HG03469 (cell line): ENCODE data around the gene SCEL.
"Not testable (repeated sequence)": the region's sequence is repeated elsewhere in the genome, so short reads cannot be mapped to it uniquely, and the experiment has no call there.

ENCODE experiments used
- ATAC-seq: cut with Tn5 transposase; IDR thresholded peaks from one replicate; pipeline ENCODE4 v1.9.1; 2021; ENCODE audit warnings: mild to moderate bottlenecking, moderate library complexity, moderate number of reproducible peaks; ENCODE audit not compliant: unreplicated experiment

The SCEL gene, protein sequence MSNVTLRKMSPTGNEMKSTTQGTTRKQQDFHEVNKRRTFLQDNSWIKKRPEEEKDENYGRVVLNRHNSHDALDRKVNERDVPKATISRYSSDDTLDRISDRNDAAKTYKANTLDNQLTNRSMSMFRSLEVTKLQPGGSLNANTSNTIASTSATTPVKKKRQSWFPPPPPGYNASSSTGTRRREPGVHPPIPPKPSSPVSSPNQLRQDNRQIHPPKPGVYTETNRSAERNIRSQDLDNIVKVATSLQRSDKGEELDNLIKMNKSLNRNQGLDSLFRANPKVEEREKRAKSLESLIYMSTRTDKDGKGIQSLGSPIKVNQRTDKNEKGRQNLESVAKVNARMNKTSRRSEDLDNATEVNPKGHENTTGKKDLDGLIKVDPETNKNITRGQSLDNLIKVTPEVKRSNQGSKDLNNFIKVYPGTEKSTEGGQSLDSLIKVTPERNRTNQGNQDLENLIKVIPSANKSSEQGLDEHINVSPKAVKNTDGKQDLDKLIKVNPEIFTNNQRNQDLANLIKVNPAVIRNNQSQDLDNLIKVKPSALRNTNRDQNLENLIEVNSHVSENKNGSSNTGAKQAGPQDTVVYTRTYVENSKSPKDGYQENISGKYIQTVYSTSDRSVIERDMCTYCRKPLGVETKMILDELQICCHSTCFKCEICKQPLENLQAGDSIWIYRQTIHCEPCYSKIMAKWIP

DNA sequence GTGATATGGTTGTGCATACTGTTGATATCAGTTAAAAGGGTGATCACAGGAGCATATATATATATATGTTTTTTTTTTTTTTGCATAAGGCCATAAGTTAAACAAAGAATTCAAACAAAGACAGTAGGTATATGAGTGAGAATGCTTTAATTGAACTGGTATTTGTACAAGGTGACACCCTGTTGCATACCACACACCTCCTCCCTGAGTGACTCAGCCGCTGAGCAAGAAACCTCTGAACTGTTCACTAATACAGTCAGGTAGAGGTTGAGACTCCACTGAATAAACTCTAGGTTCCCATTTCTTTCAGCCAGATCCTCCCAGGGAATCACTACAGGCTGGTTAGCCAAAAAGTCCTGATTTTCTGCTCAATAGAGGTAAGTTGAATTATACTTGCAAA is at the start of gene SCEL:
SCEL (plus strand) TSS at position 259 of the 400 bp plus-strand sequence. CDS start 20,170 bp downstream, outside the sequence.
- no peak for ATAC-seq

DNA sequence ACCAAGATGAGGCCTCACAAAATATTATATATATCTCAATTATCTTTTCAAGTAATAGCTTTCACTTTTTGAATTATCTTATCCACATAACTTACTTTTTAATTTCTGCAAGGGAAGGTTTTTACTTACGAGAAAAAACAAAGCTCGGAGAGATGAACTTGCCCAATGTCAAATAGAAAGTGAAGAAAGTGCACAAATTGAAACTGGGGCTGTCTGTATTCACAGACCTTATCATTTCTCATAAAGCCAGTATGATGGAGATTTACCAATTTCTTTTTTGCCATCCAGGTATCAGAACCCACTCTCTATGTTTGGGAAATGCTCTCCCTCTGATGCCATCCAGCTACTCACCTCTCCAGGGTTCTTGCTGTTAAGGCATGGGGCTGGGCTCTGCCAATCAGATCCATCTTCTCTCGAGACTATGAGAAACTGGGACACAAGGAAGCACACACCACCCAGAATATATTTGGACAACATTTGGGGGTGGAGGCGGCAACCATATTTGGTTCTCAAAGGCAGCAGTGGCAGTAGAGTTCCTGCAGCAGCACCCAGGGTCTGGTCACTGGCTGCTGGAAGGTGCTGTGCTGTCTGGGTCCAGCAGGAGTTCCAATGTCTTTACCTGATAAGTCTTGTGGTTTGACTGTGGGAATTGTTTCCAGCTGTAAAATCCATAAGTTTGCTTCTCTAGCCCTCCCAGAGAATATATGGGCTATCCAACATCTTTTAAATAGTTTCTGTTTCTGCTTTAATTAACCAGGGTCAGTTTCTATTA is 45.8 kb upstream of the SCEL start:
- ATAC-seq: no peak

DNA sequence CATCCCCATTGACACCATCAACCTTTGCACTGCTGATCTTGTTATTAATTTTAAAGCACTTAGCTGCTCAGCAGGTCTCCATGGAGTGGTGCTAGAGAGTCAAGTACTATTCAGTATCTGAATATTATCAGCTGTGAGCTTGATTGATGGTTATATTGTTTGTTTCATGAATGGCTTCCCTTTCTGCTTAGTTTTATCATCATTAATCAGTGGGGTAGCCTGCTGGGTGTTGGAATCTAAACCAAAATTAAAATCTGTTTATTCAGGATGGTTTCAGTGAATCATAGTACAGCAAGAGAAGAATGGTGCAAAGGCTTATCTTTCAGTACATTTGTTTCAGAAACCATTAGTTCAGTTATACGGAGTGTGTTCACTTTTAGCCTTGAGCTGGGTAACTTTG is 42.5 kb upstream of the SCEL start:
- ATAC-seq: no peak

DNA sequence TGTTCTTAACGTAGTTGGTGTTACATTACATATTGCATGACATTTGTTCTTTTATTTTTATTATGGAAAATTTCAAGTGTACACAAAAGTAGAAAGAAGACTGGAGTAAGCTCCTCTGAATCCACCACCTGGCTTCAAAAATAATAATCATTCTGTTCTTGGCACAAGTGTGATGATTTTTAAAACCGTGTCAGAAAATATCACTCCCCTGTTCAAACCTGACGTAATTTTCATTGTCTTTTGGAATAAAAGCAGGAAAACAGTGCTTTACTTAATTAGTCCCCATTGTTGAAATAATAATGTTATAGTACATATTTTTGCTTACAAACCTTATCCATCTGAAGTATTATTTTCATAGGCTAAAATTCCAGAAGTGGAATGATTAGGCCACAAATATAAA is 41.3 kb upstream of the SCEL start:
- no peak for ATAC-seq

DNA sequence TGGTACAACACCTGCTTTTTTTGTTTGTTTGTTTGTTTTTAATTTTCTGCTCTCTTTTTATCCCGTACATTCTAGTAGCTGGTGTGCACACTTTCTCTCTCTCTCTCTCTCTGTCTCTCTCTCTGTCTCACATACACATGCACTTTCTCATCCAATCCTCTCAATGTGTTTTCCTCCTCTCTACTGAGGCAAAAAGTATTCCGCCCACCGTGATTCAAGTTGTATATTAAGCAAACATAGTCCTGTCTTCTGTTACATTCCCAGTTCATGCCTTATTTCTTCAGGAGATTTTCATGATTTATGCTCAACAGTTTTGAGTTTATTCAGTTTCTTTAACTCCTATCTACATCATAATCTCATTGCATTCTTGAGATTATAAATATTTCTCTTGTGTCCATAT is 38.2 kb upstream of the SCEL start:
- ATAC-seq: no peak

DNA sequence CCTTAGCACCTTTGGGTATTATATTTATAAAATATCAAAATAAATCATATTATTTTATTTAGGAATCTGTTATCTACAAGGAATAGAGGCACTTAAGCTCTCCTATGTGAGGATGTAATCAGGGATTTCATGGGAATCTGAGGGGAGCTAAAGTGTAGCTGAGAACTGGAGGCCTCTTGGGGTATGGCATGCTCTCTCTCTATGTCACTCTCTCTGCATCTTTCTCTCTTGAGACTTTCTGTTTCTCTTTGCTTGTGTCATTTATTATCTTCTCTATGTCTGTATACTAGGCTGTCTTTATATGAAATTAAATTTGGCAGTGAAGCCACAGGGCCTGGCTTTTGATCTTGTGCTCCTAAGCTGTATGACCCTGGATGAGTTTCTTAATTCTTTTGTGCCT is 37.7 kb upstream of the SCEL start:
- ATAC-seq: no peak

DNA sequence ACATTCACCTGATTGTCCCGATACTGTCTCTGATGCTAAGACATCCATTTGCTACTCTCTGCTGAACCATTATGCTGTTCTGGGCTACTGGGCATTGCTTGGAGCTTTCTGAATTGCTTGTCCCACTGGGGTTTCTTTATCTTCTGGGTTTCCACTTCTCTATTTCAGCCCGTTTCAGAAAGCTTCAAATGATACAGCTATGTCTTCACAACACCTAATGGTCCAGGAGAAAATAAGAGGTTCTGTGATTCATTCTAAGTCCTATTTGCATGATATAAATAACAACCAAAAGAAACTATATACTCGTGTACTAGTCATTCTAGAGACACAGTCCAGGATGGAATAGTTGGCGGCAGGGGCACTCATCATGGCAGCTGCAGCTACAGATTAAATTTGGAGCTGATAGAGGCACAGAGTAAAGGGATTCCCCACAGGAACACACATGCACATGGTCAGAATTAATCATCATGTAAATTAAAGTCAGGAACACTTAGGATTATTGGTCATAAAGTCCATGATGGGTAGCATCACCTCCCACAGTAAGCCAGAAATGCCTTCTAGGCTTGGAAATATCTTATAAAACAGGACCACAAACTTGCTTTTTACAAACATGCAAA is 33.3 kb upstream of the SCEL start:
- peak; percentile 83 for ATAC-seq

DNA sequence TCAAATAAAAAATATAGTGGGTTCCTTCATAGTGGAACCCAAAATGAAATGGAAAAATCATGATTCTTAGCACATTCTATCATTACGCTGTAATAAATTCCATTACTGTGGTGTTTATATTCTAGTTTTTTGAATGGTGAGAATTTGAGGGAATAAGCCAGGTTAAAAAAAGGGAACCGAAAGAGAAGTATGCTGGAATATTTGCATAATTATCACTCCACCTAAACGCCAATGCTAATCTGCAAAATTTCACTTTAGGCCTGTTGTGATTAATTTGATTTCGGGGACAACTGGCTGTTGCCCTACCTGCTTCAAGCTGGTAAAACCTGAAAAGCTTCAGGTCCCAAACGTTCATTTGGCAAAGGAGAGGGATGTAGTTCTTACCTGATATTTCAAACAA is 32.1 kb upstream of the SCEL start:
- ATAC-seq: no peak

DNA sequence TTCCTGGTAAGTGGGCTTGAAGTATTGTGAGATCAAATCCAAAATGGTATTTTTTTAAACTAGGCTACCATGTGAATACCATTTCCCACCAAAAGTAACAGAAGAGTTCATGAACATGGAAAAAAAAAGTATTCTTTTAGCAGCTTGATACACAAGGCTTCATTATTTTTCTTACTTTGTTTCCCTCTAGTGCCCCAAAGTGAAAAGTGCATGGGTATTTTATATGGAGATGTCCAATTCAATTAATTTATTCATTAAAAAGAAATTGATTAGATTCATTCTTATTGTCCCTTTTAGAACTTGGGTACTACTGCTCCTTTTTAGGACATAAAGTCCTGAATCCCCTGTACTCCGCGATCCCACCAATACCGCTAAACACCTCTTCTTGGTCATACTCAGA is 28.6 kb upstream of the SCEL start:
- no peak for ATAC-seq

DNA sequence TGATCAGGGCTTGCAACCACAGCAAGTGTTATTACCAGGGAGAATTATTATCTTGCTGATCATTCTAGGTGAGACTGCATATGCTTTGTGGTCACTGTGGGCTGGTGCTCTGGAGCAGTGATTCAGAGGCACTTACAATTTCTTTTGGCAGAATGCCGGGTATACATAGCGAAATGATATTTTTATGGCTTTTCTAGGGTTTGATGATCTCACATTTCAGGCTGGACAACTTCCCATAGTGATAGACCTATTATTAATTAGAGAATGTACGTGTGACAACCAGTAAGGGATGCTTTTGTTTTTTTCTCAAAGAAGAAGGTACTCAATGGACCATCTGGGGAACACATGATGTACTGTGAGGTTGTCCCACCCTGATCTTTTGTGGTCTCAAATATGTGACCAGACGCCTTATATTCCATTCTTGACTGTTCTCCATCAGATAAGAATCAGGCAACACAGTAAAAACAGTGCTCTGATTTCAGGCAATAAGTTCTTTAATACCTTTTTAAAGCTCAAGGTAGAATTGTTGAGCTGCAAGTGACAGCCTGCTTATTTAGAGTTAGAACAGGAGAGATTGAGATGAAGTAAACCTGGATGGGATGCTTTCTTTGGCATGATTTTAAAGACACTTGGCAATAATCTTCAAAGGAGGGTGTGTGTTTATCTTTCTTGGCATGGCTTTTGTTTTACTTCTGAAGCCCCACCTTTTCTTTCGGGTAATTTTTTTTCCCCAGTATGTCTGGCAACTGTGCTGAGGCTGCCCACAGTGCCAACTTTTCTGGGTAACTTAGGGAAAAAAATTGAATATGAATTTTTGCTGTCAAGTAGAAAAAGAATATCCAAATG is 27.4 kb upstream of the SCEL start:
- ATAC-seq: no peak

DNA sequence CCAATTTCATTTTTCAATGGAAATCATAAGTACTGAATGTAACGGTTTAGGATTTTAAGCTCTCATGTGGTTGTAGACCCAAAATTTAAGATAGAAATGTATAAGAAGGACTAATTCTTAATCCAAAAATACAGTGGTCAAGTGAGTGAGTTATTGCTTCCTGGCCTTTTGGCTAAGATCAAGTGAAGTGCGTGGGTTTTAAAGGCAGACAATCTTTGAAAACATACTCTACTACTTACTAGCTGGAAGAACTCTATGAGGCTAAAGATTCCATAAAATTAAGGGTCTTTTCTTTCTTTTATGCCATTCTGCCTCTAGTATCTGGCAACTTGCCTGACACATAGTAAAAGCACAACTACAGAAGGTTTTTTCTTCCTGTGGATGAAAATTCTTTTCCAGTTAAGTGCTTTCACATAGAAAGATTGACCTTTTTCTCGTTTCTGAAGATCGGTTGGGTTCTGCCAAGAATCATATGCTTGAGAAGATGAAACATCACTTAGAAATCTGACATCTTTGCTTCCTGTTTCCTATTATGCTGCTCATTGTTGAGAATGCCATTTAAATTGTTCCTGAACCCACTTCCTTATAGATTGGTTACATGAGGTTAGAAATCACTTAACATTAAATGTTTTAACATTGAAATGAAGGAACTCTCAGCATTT is 26.4 kb upstream of the SCEL start:
- no peak for ATAC-seq

DNA sequence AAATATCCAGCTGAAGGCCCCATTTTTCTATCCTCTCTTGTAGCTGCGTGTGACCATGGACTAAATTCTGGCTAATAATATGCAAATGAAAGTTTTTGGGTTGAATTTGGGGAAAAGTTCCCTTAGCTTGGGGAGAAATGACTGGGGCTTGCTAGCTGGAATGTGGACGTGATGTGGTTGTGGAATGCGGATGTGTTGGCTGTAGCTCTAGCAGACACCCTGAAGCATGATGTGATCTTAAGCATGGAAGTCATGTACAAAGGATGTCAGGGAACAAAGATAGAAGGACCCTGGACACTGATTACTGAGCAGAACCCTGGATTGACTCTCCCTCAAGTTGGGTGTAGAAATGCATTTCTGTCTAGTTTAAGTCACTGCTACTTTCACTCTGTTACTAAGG is 25.4 kb upstream of the SCEL start:
- ATAC-seq: no peak

DNA sequence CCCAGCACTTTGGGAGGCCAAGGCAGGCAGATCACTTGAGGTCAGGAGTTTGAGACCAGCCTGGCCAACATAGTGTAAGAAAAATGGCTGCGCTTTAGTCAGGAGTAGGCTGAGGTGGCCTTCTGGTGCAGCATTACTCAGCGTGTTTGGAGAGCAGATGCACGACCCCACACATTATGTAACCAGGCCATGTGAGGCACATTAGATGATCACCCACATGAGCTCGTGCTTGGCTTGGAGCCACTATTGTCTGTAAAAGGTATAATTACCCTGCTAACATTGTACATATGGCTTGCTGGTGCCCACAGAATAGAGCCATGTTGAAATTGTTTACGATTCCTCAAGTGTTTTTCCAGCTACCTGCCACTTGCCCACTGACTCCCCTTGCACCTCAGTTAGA is 24.0 kb upstream of the SCEL start:
- ATAC-seq: no peak

DNA sequence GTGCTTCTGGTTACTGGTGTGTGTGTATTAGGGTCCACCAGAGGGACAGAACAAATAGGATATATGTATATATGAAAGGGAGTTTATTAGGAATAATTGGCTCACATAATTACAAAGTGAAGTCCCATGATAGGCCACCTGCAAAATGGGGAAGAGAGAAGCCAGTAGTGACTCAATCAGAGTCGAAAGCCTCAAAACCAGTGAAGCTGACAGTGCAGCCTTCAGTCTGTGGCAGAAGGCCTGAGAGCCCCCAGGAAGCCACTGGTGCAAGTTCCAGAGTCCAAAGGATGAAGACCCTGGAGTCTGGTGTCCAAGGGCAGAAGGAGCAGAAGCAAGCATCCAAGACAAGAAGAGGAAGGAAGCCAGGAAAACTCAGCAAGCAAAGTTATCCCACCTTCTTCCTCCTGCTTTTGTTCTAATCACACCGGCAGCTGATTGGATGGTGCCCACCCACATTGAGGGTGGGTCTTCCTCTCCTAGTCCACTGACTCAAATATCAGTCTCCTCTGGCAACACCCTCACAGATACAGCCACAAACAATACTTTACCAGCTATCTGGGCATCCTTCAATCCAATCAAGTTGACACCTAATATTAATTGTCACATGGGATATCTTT is 21.7 kb upstream of the SCEL start:
- peak; percentile 68 for ATAC-seq

DNA sequence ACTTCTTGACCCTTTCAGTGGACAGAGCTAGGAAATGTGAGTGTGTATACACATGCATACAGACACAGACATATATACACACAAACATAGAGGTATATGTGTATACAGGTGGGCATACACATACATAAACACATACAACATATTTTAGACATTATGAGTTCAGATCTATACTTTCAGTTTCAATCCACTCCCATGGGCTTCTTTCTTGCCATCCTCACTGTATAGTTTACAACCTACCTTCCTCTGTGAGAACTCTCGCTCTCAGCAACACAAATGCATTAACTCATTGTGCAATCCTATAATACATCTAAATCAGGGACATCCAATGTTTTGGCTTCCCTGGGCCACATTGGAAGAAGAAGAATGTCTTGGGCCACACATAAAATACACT is 21.2 kb upstream of the SCEL start:
- ATAC-seq: peak; percentile 81

DNA sequence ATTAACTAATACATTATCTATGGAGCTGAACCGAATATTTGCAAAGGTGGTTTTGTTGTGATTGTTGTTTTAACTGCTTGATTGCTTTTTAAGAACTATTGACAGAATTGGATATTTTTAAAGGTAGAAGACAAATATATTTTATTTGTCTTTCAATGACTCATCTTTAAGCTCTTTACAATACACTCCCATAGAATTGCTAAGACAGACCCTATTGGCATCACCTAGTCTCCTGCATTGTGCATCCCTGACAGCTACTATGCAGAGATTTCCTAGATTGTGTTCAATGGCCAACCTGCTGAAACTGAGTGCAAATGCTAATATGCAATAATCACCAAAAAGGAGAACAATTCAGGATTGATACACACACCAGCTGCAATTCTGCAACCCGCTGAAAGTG is 19.7 kb upstream of the SCEL start:
- ATAC-seq: no peak

DNA sequence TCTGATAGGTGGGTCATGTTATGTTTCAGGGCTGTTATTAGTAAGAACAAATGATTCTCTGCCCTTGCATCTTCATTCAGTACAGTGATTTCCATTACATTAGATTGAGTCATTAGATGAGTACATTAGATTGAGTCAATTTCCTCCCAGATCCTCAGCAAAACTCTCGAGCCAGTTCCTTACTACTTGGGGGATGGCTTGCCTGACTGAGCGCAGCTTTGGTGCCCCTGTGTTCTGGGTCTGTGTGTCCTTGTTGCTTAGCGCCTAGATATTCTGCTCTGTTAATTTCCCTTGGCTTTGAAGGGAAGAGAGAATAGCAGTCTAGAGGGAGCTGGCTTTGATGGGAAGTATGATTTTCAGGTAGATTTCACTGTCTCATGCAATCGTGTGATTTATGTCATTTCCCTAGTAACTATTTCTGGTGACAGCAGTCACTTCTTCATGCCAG is 19.1 kb upstream of the SCEL start:
- ATAC-seq: no peak

DNA sequence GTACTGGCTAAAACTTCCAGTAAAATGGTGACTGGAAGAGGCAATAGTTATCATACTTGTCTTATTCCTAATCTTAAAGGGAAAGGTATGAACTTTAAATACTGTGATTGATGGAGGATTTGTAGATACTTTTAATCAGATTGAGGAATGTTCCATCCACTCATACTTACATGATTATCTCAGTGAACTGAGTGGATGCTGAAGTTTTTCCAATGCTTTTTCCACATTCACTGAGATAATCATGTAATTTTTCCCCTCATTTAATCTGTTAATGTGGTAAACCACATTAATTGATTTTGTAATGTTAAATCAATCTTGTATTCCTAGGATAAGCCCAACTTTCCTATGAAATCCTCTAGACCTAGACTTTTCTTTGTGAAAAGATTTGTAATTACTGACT is 17.2 kb upstream of the SCEL start:
- ATAC-seq: no peak

DNA sequence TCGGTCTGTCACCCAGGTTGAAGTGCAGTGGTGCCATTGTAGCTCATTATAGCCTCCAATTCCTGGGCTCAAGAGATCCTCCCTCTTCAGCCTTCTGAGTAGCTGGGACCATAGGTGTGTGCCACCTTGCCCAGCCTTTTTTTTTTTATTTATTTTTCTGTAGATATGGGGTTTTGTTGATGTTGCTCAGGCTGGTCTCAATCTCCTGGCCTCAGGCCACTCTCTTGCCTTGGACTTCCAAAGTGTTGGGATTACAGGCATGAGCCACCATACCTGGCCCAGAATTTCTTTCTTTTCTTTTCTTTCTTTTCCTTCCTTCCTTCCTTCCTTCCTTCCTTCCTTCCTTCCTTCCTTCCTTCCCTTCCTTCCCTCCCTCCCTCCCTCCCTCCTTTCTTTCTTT is 16.1 kb upstream of the SCEL start:
- not testable (repeated sequence) for ATAC-seq
